ENCODE results near the gene HMG20B.

- TF ChIP-seq GATA2 (IDR thresholded peaks at IDR 0.05; ENCODE audit: low read depth, low read length) = no peak
- no peak for TF ChIP-seq GATA3 (IDR thresholded peaks at IDR 0.05; ENCODE audit: low read depth, low read length)
Observed at GRCh38 chr19:3537438-3538240, 35.1 kb upstream of the HMG20B start.

Data from SH-SY5Y (cell line).